ENCODE measurements around the gene ZSCAN18. TPM values are rescaled to one million over a fixed set of nuclear protein-coding genes. Genes with fewer than 3 reads are reported as not detected.

The ZSCAN18 gene
- total RNA-seq, 1 experiment from 2014 or later: 0.12 TPM

DNA sequence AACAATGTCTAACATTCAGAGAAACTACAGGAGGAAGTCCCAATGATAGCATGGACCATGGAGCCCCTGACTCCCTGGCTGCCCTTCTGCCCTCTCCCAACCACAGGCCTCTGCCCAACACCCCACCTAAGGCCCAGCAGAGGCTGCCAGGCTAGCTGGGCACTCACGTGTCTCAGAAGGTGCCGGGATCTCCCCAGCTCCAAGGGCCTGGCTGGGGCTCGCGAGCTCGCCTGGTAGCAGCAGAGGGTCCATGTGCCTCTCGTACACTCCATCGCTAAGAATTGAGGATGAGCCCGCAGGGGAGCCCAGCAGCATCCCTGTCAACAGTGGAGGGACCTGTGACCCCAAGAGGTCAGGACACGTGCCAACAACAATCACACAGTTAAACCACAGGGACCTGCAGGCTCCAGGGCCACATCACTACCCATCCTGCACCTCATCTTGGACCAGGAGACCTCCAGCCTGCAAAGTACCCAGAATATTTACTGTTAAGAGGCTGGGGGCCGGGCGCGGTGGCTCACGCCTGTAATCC lies 9.4 kb downstream of the ZSCAN18 start:
- CTCF ChIA-PET: no interaction called here
- intact Hi-C loops (cut with micrococcal nuclease): no loop called here
- POLR2A ChIA-PET: no interaction called here

More for the DNA sequence above, 9.4 kb downstream of the ZSCAN18 start:
- TF ChIP-seq EGR1 (IDR thresholded peaks at IDR 0.05; ENCODE audit: low read depth): no peak
- no peak for TF ChIP-seq ZNF274 (IDR thresholded peaks at IDR 0.05; ENCODE audit: low read depth, low read length)
- no peak for TF ChIP-seq TCF7L2 (IDR thresholded peaks at IDR 0.05; ENCODE audit: borderline replicate concordance, extremely low read depth, insufficient read depth, insufficient read length)
- TF ChIP-seq CBX3 (IDR thresholded peaks at IDR 0.05; ENCODE audit: low read depth): no peak
- no peak for TF ChIP-seq EZH2phosphoT487 (IDR thresholded peaks at IDR 0.05; ENCODE audit: borderline replicate concordance)
- no peak for TF ChIP-seq FOSL1 (IDR thresholded peaks at IDR 0.05; ENCODE audit: low read depth)
- no peak for TF ChIP-seq SIN3A (IDR thresholded peaks at IDR 0.05; ENCODE audit: low read depth)
- no peak for TF ChIP-seq SRF (IDR thresholded peaks at IDR 0.05; ENCODE audit: low read depth)
- TF ChIP-seq, protein P1, sequence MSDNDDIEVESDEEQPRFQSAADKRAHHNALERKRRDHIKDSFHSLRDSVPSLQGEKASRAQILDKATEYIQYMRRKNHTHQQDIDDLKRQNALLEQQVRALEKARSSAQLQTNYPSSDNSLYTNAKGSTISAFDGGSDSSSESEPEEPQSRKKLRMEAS (IDR thresholded peaks at IDR 0.05): no peak
- TF ChIP-seq, protein P2, sequence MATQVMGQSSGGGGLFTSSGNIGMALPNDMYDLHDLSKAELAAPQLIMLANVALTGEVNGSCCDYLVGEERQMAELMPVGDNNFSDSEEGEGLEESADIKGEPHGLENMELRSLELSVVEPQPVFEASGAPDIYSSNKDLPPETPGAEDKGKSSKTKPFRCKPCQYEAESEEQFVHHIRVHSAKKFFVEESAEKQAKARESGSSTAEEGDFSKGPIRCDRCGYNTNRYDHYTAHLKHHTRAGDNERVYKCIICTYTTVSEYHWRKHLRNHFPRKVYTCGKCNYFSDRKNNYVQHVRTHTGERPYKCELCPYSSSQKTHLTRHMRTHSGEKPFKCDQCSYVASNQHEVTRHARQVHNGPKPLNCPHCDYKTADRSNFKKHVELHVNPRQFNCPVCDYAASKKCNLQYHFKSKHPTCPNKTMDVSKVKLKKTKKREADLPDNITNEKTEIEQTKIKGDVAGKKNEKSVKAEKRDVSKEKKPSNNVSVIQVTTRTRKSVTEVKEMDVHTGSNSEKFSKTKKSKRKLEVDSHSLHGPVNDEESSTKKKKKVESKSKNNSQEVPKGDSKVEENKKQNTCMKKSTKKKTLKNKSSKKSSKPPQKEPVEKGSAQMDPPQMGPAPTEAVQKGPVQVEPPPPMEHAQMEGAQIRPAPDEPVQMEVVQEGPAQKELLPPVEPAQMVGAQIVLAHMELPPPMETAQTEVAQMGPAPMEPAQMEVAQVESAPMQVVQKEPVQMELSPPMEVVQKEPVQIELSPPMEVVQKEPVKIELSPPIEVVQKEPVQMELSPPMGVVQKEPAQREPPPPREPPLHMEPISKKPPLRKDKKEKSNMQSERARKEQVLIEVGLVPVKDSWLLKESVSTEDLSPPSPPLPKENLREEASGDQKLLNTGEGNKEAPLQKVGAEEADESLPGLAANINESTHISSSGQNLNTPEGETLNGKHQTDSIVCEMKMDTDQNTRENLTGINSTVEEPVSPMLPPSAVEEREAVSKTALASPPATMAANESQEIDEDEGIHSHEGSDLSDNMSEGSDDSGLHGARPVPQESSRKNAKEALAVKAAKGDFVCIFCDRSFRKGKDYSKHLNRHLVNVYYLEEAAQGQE (IDR thresholded peaks at IDR 0.05; ENCODE audit: low read depth): no peak
- no peak for TF ChIP-seq RAD21 (IDR thresholded peaks at IDR 0.05; ENCODE audit: low read depth)
- TF ChIP-seq, protein P3, sequence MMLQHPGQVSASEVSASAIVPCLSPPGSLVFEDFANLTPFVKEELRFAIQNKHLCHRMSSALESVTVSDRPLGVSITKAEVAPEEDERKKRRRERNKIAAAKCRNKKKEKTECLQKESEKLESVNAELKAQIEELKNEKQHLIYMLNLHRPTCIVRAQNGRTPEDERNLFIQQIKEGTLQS (IDR thresholded peaks at IDR 0.05): no peak
- TF ChIP-seq EZH2 (IDR thresholded peaks at IDR 0.05): no peak
- no peak for TF ChIP-seq POLR2A (IDR thresholded peaks at IDR 0.05; ENCODE audit: borderline replicate concordance, extremely low read depth, insufficient read depth, insufficient read length)
- no peak for TF ChIP-seq SP1 (IDR thresholded peaks at IDR 0.05; ENCODE audit: low read depth)
- TF ChIP-seq CEBPB (IDR thresholded peaks at IDR 0.05; ENCODE audit: low read depth): no peak
- TF ChIP-seq JUND (IDR thresholded peaks at IDR 0.05): no peak
- no peak for TF ChIP-seq ZBTB33 (IDR thresholded peaks at IDR 0.05; ENCODE audit: extremely low read depth, insufficient replicate concordance, low read length)
- no peak for TF ChIP-seq ZFX (IDR thresholded peaks at IDR 0.05)
- no peak for TF ChIP-seq CTCF (IDR thresholded peaks at IDR 0.05 in 2 of 3, conservative IDR thresholded peaks at IDR 0.05 in 1 of 3; ENCODE audit: borderline replicate concordance in 1 of 3, insufficient read depth in 1 of 3, low read depth in 2 of 3, low read length in 2 of 3)
- H3K27me3 ChIP-seq (ENCODE audit: insufficient read depth, low read length): no peaks in the 10 kb centered on the region
- H3K79me2 ChIP-seq (ENCODE audit: insufficient read depth, low read length): no peaks in the 10 kb centered on the region
- H3K9ac ChIP-seq (ENCODE audit: low read length): no peak overlapping the region
- H3K9me3 ChIP-seq (ENCODE audit: control insufficient read depth in 1 of 2, insufficient read depth in 1 of 2, low read depth in 1 of 2, low read length in 2 of 2): peaks cover 9 to 16% of the 10 kb centered on the region in 2 experiments; a peak in 2 of 4 replicates
- no peak overlapping the region for H3K27ac ChIP-seq (ENCODE audit: low read depth, low read length)
- H3K4me2 ChIP-seq (ENCODE audit: low read length): no peak overlapping the region
- no peaks in the 10 kb centered on the region for H3K36me3 ChIP-seq (ENCODE audit: control insufficient read depth in 1 of 2, insufficient read depth in 2 of 2, low read length in 2 of 2)
- no peaks in the 10 kb centered on the region for H3K9me2 ChIP-seq (ENCODE audit: insufficient read depth)
- H4K20me1 ChIP-seq (ENCODE audit: insufficient read depth): no peaks in the 10 kb centered on the region
- H2AFZ ChIP-seq (ENCODE audit: low read depth, low read length, poor library complexity, severe bottlenecking): no peak overlapping the region
- no TSS peak for BruUV-seq (replicated peaks)
- H3K4me3 ChIP-seq (replicated peaks in 1 of 2; ENCODE audit: low read depth in 1 of 2, low read length in 2 of 2): no peak overlapping the region
- RAD21 ChIA-PET (ENCODE audit: low non-redundant PET in 1 of 2, low total read pairs in 2 of 2, uncharacterized antibody in 2 of 2, unreplicated experiment in 2 of 2): no interaction called here
- no peak for DNase-seq (ENCODE audit: low read depth, low spot score)
- no peaks in the 10 kb centered on the region for H3K4me1 ChIP-seq (ENCODE audit: control insufficient read depth in 1 of 2, insufficient read depth in 2 of 2, low read length in 2 of 2)
- no peak for ATAC-seq

All from HCT116 (cell line).